ENCODE data around the gene OR2J2.

DNA sequence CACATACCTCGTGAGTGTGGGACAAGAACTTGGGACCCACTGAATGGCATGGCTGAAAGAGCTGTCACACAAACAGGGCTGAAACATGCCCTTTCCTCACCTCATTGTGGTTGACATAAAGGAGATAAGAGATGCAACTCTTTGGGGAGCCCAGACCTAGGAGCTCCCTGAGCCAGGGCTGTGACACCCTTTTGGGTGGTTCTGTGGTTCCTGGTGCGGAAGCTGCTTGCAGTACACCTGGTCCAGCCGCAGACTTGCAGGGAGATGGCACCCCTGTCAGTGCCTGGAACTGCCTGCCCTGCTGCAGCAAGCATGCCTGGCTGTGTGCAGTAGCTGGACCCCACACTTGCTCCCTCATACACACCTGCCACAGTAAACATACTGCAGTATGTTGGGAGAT, 31.3 kb downstream of the OR2J2 start:
- TF ChIP-seq POLR2A (IDR thresholded peaks at IDR 0.05; ENCODE audit: low read length), result no peak
- no peak for TF ChIP-seq GATA1 (IDR thresholded peaks at IDR 0.05; ENCODE audit: low read depth, low read length)
